OCI-LY1 (cell line): ENCODE data around the gene SLC9A9.

ENCODE experiments used
- H2AFZ ChIP-seq: fragments of 200-600 bp; sonication (generic), shearing (Covaris generic); 2 replicates; pipeline ENCODE4 v1.6.0; 2014; ENCODE audit warnings: antibody characterized with exemption, mild to moderate bottlenecking, low read length
- H3F3A ChIP-seq: fragments of 200-600 bp; sonication (generic), shearing (Covaris generic); 2 replicates; pipeline ENCODE4 v1.6.0; 2014; ENCODE audit warnings: mild to moderate bottlenecking, antibody characterized with exemption, low read length, moderate library complexity; ENCODE audit not compliant: insufficient read depth
- H3K27ac ChIP-seq: fragments of 200-600 bp; sonication (generic); 2 replicates; pipeline ENCODE4 v1.5.1; 2014; ENCODE audit warnings: low read length, mixed run types, mild to moderate bottlenecking, low read depth; ENCODE audit not compliant: poor library complexity, severe bottlenecking
- H3K27me3 ChIP-seq: fragments of 200-600 bp; sonication (generic); 2 replicates; pipeline ENCODE4 v1.6.0; 2014; ENCODE audit warnings: antibody characterized with exemption, mild to moderate bottlenecking, low read length, moderate library complexity; ENCODE audit not compliant: insufficient read depth
- H3K36me3 ChIP-seq: fragments of 200-600 bp; sonication (generic); 2 replicates; pipeline ENCODE4 v1.6.1; 2014; ENCODE audit warnings: mild to moderate bottlenecking, antibody characterized with exemption, low read length, moderate library complexity, mixed read lengths; ENCODE audit not compliant: insufficient read depth
- H3K4me1 ChIP-seq: fragments of 200-600 bp; sonication (generic); 2 replicates; pipeline ENCODE4 v1.5.1; 2014; ENCODE audit warnings: mild to moderate bottlenecking, low read length, moderate library complexity; ENCODE audit not compliant: insufficient read depth, severe bottlenecking
- H3K4me2 ChIP-seq: fragments of 200-600 bp; sonication (generic), shearing (Covaris generic); 2 replicates; pipeline ENCODE4 v1.6.1; 2014; ENCODE audit warnings: low read length
- H3K4me3 ChIP-seq: fragments of 200-600 bp; sonication (generic); 2 replicates; pipeline ENCODE4 v1.5.1; 2014; ENCODE audit warnings: low read length, low read depth, mild to moderate bottlenecking, mixed read lengths; ENCODE audit not compliant: poor library complexity, severe bottlenecking
- H3K79me2 ChIP-seq: fragments of 200-600 bp; shearing (Covaris generic); 2 replicates; pipeline ENCODE4 v1.6.1; 2016; ENCODE audit warnings: mixed run types, low read length, mixed read lengths; ENCODE audit not compliant: insufficient read depth
- H3K9ac ChIP-seq: fragments of 200-600 bp; sonication (generic), shearing (Covaris generic); 2 replicates; pipeline ENCODE4 v1.6.1; 2014; ENCODE audit warnings: mild to moderate bottlenecking, low read length, mixed read lengths
- H3K9me2 ChIP-seq: fragments of 200-600 bp; sonication (generic), shearing (Covaris generic); 2 replicates; pipeline ENCODE4 v1.6.1; 2014; ENCODE audit warnings: low read depth, mild to moderate bottlenecking, low read length, mixed read lengths
- H3K9me3 ChIP-seq: fragments of 200-600 bp; shearing (Covaris generic); 2 replicates; pipeline ENCODE4 v1.6.1; 2014; ENCODE audit warnings: low read length, mixed read lengths
- H4K20me1 ChIP-seq: fragments of 200-600 bp; sonication (generic), shearing (Covaris generic); 2 replicates; pipeline ENCODE4 v1.6.0; 2016; ENCODE audit warnings: mild to moderate bottlenecking, low read length; ENCODE audit not compliant: insufficient read depth
- CTCF ChIP-seq: fragments of 200-600 bp; sonication (generic), shearing (Covaris generic); IDR thresholded peaks from 2 replicates; pipeline ENCODE4 v1.5.1; 2017; ENCODE audit warnings: mild to moderate bottlenecking, antibody characterized with exemption, low read length, moderate library complexity, mixed read lengths
- EZH2 ChIP-seq: fragments of 200-600 bp; sonication (generic), shearing (Covaris generic); IDR thresholded peaks from 2 replicates; pipeline ENCODE4 v1.8.0; 2017; ENCODE audit warnings: borderline replicate concordance, mixed run types, mild to moderate bottlenecking, antibody characterized with exemption, low read length, moderate library complexity, mixed read lengths

Gene SLC9A9

GRCh38 chr3:143851331-143852017, 3.2 kb upstream of the SLC9A9 start:
- Histone ChIP-seq H3K36me3 (no peaks in the 10 kb centered on the region), H3K27ac (no peak overlapping the region), H3K4me2 (no peak overlapping the region), H3K9me3 (no peaks in the 10 kb centered on the region), H3K9me2 (no peaks in the 10 kb centered on the region), H3K79me2 (no peaks in the 10 kb centered on the region), H3K27me3 (no peaks in the 10 kb centered on the region), H4K20me1 (no peaks in the 10 kb centered on the region), H2AFZ (no peak overlapping the region), H3K4me1 (peaks cover 20% of the 10 kb centered on the region), H3K9ac (no peak overlapping the region), H3F3A (no peaks in the 10 kb centered on the region), H3K4me3 (no peak overlapping the region)
- no peak for TF ChIP-seq EZH2
- peak; percentile 5; the same call in 1 of the 2 replicates for TF ChIP-seq CTCF

- no peaks in the 10 kb centered on the region for H3K27me3 ChIP-seq
- H3K36me3 ChIP-seq = no peaks in the 10 kb centered on the region
- no peaks in the 10 kb centered on the region for H3F3A ChIP-seq
- no peak overlapping the region for H3K27ac ChIP-seq
- no peak overlapping the region for H3K4me3 ChIP-seq
- peaks cover 20% of the 10 kb centered on the region for H3K4me1 ChIP-seq
- no peaks in the 10 kb centered on the region for H3K79me2 ChIP-seq
- H4K20me1 ChIP-seq = no peaks in the 10 kb centered on the region
- H2AFZ ChIP-seq = no peak overlapping the region
- no peaks in the 10 kb centered on the region for H3K9me3 ChIP-seq
- H3K9me2 ChIP-seq = no peaks in the 10 kb centered on the region
- TF ChIP-seq EZH2 (no peak), CTCF (no peak)
- no peak overlapping the region for H3K4me2 ChIP-seq
- H3K9ac ChIP-seq = no peak overlapping the region
Observed at GRCh38 chr3:143850877-143851276, 2.6 kb upstream of the SLC9A9 start.

GRCh38 chr3:143849854-143850549, 1.7 kb upstream of the SLC9A9 start:
- Histone ChIP-seq H3K79me2 (no peaks in the 10 kb centered on the region), H2AFZ (0 out of 2 replicates have a peak overlapping the region, but pooled peaks have one; percentile 33), H3K4me1 (peaks cover 20% of the 10 kb centered on the region), H3K9me3 (no peaks in the 10 kb centered on the region), H3F3A (no peaks in the 10 kb centered on the region), H3K27ac (no peak overlapping the region), H3K27me3 (no peaks in the 10 kb centered on the region), H4K20me1 (no peaks in the 10 kb centered on the region), H3K36me3 (no peaks in the 10 kb centered on the region), H3K9me2 (no peaks in the 10 kb centered on the region), H3K9ac (no peak overlapping the region), H3K4me2 (no peak overlapping the region), H3K4me3 (no peak overlapping the region)
- no peak for TF ChIP-seq CTCF
- no peak for TF ChIP-seq EZH2
